BLaER1 (cell line): ENCODE results near the gene ARHGAP22.

ENCODE experiments used
- H3K27ac ChIP-seq: shearing (Covaris generic); formaldehyde crosslinking; 2 replicates; pipeline ENCODE4 v1.8.1; 2022
- H3K27me3 ChIP-seq: shearing (Covaris generic); formaldehyde crosslinking; 2 replicates; pipeline ENCODE4 v1.8.1; 2022
- H3K36me3 ChIP-seq: shearing (Covaris generic); formaldehyde crosslinking; 2 replicates; pipeline ENCODE4 v1.8.1; 2022
- H3K4me1 ChIP-seq: shearing (Covaris generic); formaldehyde crosslinking; 2 replicates; pipeline ENCODE4 v1.8.1; 2022
- H3K4me2 ChIP-seq: shearing (Covaris generic); formaldehyde crosslinking; 2 replicates; pipeline ENCODE4 v1.8.1; 2022
- H3K4me3 ChIP-seq: shearing (Covaris generic); formaldehyde crosslinking; 2 replicates; pipeline ENCODE4 v1.8.1; 2022
- H3K9ac ChIP-seq: shearing (Covaris generic); formaldehyde crosslinking; 2 replicates; pipeline ENCODE4 v1.8.1; 2022
- H3K9me3 ChIP-seq: shearing (Covaris generic); formaldehyde crosslinking; 2 replicates; pipeline ENCODE4 v1.8.1; 2022
- H4K20me1 ChIP-seq: shearing (Covaris generic); formaldehyde crosslinking; 2 replicates; pipeline ENCODE4 v1.8.1; 2022
- Cebpa-rat ChIP-seq: shearing (Covaris generic); IDR thresholded peaks from 2 replicates; pipeline ENCODE4 v1.8.1; 2022

The ARHGAP22 gene

DNA sequence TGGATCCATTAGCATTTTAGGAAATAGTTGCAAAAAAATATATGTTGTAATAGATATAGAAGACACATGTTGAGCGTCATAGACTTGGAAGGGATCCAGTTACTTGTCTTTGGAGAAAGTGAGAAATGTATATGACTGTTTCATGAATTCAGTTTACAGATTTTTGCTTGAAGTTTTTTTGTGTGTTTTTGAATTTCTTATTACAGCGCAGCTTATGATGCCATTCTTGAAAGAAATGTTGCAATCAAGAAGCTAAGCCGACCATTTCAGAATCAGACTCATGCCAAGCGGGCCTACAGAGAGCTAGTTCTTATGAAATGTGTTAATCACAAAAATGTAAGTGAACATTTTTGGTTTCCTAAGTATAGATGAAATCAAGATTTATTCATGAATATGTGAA is 200.2 kb downstream of the ARHGAP22 start:
- no peaks in the 10 kb centered on the region for H3K4me1 ChIP-seq
- no peak for TF ChIP-seq Cebpa-rat
- no peaks in the 10 kb centered on the region for H3K9me3 ChIP-seq
- no peak overlapping the region for H3K4me3 ChIP-seq
- H4K20me1 ChIP-seq, result peaks cover 19% of the 10 kb centered on the region
- no peak overlapping the region for H3K4me2 ChIP-seq
- no peak overlapping the region for H3K27ac ChIP-seq
- no peaks in the 10 kb centered on the region for H3K27me3 ChIP-seq
- H3K36me3 ChIP-seq, result peaks cover 23% of the 10 kb centered on the region
- no peak overlapping the region for H3K9ac ChIP-seq

DNA sequence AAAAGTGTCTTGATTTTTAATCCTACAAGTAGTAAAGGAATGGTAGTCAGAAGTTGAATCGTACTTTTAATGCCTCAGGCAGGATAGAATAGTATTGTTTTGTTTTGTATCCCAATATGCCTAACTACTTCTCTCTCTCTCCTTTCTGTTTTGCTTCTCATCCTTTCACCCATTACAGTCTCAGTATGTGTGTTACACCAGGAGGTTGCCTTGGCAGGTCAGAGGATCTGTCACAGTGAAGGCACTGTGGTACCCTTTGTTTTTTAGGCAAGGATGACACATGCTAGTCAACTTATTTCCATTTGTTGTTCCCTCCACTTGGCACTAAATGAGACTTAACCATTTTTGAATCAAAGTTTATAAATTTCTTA is 204.0 kb downstream of the ARHGAP22 start:
- Histone ChIP-seq H4K20me1 (peaks cover 53% of the 10 kb centered on the region), H3K36me3 (peaks cover 11% of the 10 kb centered on the region), H3K27ac (no peak overlapping the region), H3K4me2 (no peak overlapping the region), H3K9me3 (no peaks in the 10 kb centered on the region), H3K4me1 (no peaks in the 10 kb centered on the region), H3K9ac (no peak overlapping the region), H3K27me3 (no peaks in the 10 kb centered on the region), H3K4me3 (no peak overlapping the region)
- no peak for TF ChIP-seq Cebpa-rat

GRCh38 chr10:48400129-48400849 is 204.6 kb downstream of the ARHGAP22 start:
- 0 out of 2 replicates have a peak, but pooled peaks cover 9% of the 10 kb centered on the region for H3K36me3 ChIP-seq
- peaks cover 58% of the 10 kb centered on the region for H4K20me1 ChIP-seq
- no peak overlapping the region for H3K9ac ChIP-seq
- H3K27me3 ChIP-seq, result no peaks in the 10 kb centered on the region
- H3K4me1 ChIP-seq, result no peaks in the 10 kb centered on the region
- H3K27ac ChIP-seq, result no peak overlapping the region
- TF ChIP-seq Cebpa-rat, result no peak
- no peak overlapping the region for H3K4me3 ChIP-seq
- no peak overlapping the region for H3K4me2 ChIP-seq
- H3K9me3 ChIP-seq, result no peaks in the 10 kb centered on the region

DNA sequence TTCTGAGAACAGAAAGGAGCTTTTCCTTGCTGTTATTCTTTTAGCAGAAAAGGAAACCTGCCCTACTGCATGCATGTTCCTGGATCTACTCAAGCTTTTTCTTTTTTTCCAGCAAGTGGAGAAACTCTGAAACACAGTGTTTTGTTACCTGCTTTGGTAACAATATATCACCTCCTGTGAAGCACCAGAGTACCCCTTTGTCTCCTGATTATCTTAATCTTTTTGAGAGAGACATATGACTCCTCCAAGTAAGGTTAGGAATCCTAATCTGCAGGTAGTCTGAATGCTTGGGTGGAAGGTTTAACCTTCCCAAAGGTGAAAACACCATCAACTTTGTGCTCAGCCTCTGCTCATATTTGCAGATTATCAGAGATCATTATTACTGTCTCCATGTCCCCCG is 205.3 kb downstream of the ARHGAP22 start:
- Histone ChIP-seq H4K20me1 (peaks cover 63% of the 10 kb centered on the region), H3K4me3 (no peak overlapping the region), H3K4me1 (no peaks in the 10 kb centered on the region), H3K36me3 (0 out of 2 replicates have a peak, but pooled peaks cover 7% of the 10 kb centered on the region), H3K9ac (no peak overlapping the region), H3K27me3 (no peaks in the 10 kb centered on the region), H3K4me2 (no peak overlapping the region), H3K27ac (no peak overlapping the region), H3K9me3 (no peaks in the 10 kb centered on the region)
- no peak for TF ChIP-seq Cebpa-rat

DNA sequence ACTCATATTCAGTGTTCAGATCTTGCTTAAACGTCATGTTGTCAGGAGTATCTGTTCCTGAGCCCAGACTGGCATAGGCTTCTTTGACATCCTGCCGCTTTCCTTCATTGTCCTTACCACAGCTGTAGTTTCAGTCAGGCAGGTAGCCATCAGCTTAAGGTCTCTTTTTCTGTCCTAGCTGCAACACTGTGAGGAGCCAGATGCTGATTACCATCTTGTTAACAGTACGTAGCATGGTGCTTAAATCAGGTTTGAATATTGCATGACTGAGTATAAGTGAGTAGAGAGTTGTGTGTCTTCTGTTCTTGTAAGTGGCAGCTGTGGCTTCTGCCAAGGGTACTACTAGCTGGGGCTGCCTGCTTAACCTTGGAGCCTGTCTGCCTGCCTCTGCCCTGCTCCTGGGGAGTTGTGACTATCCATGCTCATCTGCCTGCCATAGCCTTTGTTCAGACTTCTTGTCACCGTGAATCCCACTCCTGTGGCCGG is 205.8 kb downstream of the ARHGAP22 start:
- Histone ChIP-seq H3K9ac (no peak overlapping the region), H3K9me3 (no peaks in the 10 kb centered on the region), H3K4me3 (no peak overlapping the region), H3K27me3 (no peaks in the 10 kb centered on the region), H3K36me3 (0 out of 2 replicates have a peak, but pooled peaks cover 2% of the 10 kb centered on the region), H4K20me1 (peaks cover 63% of the 10 kb centered on the region), H3K4me1 (no peaks in the 10 kb centered on the region), H3K27ac (no peak overlapping the region), H3K4me2 (no peak overlapping the region)
- no peak for TF ChIP-seq Cebpa-rat

- Histone ChIP-seq H4K20me1 (peaks cover 66% of the 10 kb centered on the region), H3K4me3 (no peak overlapping the region), H3K27me3 (no peaks in the 10 kb centered on the region), H3K4me2 (no peak overlapping the region), H3K27ac (no peak overlapping the region), H3K9me3 (no peaks in the 10 kb centered on the region), H3K4me1 (no peaks in the 10 kb centered on the region), H3K9ac (no peak overlapping the region), H3K36me3 (no peaks in the 10 kb centered on the region)
- no peak for TF ChIP-seq Cebpa-rat
Observed at GRCh38 chr10:48398261-48398660, 206.6 kb downstream of the ARHGAP22 start.
